LNCaP clone FGC (cell line): ENCODE measurements around the gene LMOD1.
A peak's percentile ranks its signal among the peaks of the same experiment; 100 is the strongest.

ENCODE experiments used
- DNase-seq: peaks from one replicate; pipeline ENCODE4 v3.0.0-alpha.2; 2011; ENCODE audit warnings: low read depth
- H3K4me3 ChIP-seq: 2 replicates; pipeline ENCODE4 v1.5.1; 2011; ENCODE audit warnings: mild to moderate bottlenecking, low read depth, low read length, control low read depth
- TF ChIP-seq, protein P1 (sequence below): IDR thresholded peaks from 2 replicates; pipeline ENCODE4 v1.5.1; 2012; ENCODE audit warnings: mild to moderate bottlenecking; ENCODE audit not compliant: control insufficient read depth, insufficient read depth; ENCODE audit errors: extremely low read depth

The LMOD1 gene

DNA sequence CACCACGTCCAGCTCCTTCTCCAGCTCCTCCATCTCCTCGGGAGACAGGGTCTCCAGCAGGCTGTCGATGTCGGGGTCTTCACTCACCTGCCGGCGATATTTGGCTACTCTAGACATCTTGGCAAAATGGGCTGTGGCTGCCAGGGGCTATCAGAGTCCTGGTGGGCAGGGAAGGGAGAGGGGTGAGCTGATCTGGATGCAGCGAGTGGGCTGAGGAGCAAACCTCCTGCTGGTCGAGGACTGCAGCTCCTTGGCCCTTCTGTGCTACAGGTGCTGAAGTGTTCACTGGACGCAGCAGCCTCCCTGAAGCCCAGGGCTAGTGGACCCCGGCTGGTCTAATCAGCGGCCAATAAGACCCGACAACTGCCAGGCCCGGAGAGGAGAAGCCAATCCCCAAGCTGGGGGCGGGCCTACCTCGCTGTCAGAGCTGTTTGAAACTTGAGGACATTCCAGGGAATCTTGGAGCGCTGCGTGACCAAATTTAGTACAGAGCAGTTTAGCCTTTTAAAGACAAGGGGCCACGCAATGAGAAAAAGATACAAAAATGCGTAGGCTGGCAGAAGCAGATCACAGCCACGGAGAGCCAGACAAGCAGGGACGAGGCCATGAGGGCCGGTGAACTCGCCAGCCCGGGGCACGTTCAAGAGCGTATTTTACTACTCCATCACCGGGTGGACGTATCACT is at the start of gene LMOD1:
LMOD1 (minus strand) TSS at position 325 of the 685 bp plus-strand sequence; CDS start at position 117, 208 bp downstream.
- no peak within 1 kb of the TSS for H3K4me3 ChIP-seq
- no peak for DNase-seq

DNA sequence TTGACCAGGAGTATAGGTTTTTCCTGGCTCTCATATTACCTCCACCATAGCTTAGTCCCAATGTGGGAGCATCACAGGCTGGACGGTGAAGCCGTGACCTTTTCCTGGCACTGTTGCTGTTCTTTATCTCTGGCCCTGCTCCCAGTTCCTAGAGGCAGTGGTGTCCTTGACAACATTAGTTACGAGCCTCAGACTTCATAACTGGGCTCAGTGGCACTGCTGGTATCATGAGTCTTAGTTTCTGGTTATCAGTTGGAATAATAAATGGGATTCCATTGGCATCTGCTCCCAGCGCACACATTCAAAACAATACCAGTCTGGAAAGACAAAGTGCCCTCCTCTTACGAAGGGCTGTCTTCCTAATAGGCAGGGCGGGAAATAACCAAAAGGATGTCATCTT is 44.1 kb upstream of the LMOD1 start:
- TF ChIP-seq, protein P1, sequence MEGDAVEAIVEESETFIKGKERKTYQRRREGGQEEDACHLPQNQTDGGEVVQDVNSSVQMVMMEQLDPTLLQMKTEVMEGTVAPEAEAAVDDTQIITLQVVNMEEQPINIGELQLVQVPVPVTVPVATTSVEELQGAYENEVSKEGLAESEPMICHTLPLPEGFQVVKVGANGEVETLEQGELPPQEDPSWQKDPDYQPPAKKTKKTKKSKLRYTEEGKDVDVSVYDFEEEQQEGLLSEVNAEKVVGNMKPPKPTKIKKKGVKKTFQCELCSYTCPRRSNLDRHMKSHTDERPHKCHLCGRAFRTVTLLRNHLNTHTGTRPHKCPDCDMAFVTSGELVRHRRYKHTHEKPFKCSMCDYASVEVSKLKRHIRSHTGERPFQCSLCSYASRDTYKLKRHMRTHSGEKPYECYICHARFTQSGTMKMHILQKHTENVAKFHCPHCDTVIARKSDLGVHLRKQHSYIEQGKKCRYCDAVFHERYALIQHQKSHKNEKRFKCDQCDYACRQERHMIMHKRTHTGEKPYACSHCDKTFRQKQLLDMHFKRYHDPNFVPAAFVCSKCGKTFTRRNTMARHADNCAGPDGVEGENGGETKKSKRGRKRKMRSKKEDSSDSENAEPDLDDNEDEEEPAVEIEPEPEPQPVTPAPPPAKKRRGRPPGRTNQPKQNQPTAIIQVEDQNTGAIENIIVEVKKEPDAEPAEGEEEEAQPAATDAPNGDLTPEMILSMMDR: no peak

More for the DNA sequence above, at the start of gene LMOD1:
- TF ChIP-seq, protein P1: no peak

DNA sequence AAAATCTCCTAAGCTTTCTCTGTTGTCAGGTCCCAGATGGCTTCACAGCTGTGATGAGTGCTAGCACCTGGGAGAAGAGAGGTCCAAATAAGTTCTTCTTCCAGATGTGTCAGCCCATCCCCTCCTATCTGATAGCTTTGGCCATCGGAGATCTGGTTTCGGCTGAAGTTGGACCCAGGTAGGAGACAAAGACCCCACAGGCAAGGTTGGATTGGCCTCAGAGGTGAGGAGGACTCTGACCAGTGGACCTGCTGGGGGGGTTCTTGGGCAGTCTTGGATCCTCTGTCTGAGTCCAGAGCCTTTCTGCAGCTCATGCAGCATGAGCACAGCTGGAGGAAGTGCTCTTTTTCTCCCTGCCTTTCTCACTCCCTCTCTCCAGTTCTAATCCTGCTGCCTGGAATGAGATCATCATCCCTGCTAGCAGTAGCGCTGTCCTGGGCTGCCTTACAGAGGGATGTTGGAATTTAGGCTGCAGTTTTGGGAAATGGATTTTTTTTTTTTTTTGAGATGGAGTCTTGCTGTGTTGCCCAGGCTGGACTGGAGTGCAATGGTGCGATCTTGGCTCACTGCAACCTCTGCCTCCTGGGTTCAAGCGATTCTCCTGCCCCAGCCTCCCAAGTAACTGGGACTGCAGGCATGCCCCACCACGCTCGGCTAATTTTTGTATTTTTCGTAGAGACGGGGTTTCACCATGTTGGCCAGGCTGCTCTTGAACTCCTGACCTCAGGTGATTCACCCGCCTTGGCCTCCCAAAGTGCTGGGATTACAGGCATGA is 43.2 kb upstream of the LMOD1 start:
- TF ChIP-seq, protein P1: no peak
- H3K4me3 ChIP-seq: no peak overlapping the region
- DNase-seq: no peak

More for the DNA sequence above, 44.1 kb upstream of the LMOD1 start:
- peak; percentile 63 for DNase-seq
- no peak overlapping the region for H3K4me3 ChIP-seq

DNA sequence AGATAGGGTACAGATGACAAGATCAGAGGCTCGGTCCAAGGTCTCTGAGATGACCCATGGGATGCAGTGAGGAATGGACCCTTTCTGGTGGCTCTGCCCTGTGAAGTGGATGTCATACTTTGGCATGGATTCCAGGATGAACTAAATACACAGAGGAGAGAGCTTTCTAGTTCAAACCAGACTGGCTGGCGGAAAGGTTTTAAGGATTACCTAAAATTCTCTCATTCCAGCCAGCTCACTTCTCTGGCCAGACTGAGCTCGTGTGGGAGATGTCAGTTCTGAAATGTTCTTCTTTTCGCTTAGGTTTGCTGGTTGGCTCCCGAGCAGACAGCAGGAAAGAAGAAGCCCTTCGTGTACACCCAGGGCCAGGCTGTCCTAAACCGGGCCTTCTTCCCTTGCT is 42.3 kb upstream of the LMOD1 start:
- DNase-seq: no peak
- TF ChIP-seq, protein P1: no peak
- H3K4me3 ChIP-seq: no peak overlapping the region

DNA sequence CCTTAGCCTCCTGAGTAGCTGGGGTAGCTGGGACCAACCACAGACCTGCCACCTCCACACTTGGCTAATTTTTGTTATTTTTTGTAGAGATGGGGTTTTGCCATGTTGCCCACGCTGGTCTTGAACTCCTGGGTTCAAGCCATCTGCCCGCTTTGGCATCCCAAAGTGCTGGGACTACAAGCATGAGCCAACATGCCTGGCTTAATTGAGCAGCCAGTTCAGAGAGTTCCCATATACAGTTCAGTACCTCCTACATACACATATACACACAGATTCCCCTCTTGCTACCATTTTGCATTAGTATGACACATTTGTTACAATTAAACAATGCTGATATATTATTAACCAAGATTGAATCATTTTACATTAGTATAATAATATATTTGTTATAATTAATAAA is 39.0 kb upstream of the LMOD1 start:
- TF ChIP-seq, protein P1: no peak
- no peak for DNase-seq
- no peak overlapping the region for H3K4me3 ChIP-seq

DNA sequence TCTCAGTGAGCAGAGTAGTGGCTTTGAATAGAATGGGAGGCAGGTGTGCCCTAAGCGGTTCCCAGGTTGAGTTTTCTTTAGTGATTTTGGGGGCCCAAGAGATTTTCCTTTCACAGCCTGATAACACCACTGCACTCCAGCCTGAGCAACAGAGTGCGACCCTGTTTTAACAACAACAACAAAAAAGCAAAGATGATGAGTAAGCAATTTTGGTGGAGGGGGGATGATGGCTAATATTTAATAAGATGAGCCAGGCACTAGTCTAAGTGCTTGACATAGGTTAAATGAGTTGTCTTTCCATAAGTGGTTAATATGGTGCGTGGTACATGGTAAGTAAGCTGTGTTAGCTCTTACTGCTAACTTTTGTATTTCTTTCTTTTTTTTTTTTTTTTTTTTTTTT is 38.1 kb upstream of the LMOD1 start:
- no peak overlapping the region for H3K4me3 ChIP-seq
- TF ChIP-seq, protein P1: no peak

More for the DNA sequence above, 38.1 kb upstream of the LMOD1 start:
- DNase-seq: no peak
